Liver (tissue), 9 donors: Measurements from ENCODE around the gene OTOG. TPM values are rescaled to one million over a fixed set of nuclear protein-coding genes. Genes with fewer than 3 reads are reported as not detected.

ENCODE experiments used
- DNase-seq: peaks from one replicate; pipeline ENCODE4 v3.0.0-alpha.2; 2017; ENCODE audit warnings: low spot score
- H3K27ac ChIP-seq, 2 donors: one replicate each; pipeline ENCODE4 v1.7.0; 2013; ENCODE audit warnings: inconsistent platforms in 2 of 2, low read length in 2 of 2, control low read depth in 1 of 2, low read depth in 1 of 2, mild to moderate bottlenecking in 1 of 2
- H3K27me3 ChIP-seq, 4 donors: one replicate each; pipeline versions ENCODE4 v1.6.1 to v1.7.0; 2013; ENCODE audit warnings: low read length in 3 of 4, inconsistent platforms in 1 of 4, mild to moderate bottlenecking in 1 of 4, moderate library complexity in 1 of 4; ENCODE audit not compliant: control insufficient read depth in 4 of 4, insufficient read depth in 4 of 4
- H3K36me3 ChIP-seq, 4 donors: one replicate each; pipeline versions ENCODE4 v1.6.1 to v1.7.0; 2013; ENCODE audit warnings: low read length in 3 of 4, mild to moderate bottlenecking in 3 of 4, low read depth in 1 of 4, moderate library complexity in 1 of 4; ENCODE audit not compliant: control insufficient read depth in 4 of 4, insufficient read depth in 3 of 4
- H3K4me1 ChIP-seq, 4 donors: one replicate each; pipeline versions ENCODE4 v1.6.1 to v1.7.0; 2013; ENCODE audit warnings: low read length in 3 of 4, mild to moderate bottlenecking in 3 of 4, moderate library complexity in 1 of 4; ENCODE audit not compliant: control insufficient read depth in 4 of 4, insufficient read depth in 4 of 4
- H3K4me3 ChIP-seq, 3 donors: one replicate each; pipeline versions ENCODE4 v1.6.1 to v1.7.0; 2013; ENCODE audit warnings: low read length in 3 of 3, control low read depth in 1 of 3, low read depth in 1 of 3, mild to moderate bottlenecking in 1 of 3
- H3K9ac ChIP-seq, 2 donors: one replicate each; pipeline ENCODE4 v1.7.0; 2013; ENCODE audit warnings: low read length in 2 of 2, mild to moderate bottlenecking in 2 of 2, moderate library complexity in 2 of 2, control low read depth in 1 of 2, low read depth in 1 of 2
- H3K9me3 ChIP-seq, 4 donors: one replicate each; pipeline versions ENCODE4 v1.6.1 to v1.7.0; 2013; ENCODE audit warnings: low read length in 3 of 4; ENCODE audit not compliant: control insufficient read depth in 4 of 4
- EGR1 ChIP-seq, 2 donors: IDR thresholded peaks; 2 replicates each; pipeline ENCODE4 v1.6.1; 2016 to 2018; ENCODE audit warnings: antibody characterized with exemption in 2 of 2, low read depth in 2 of 2
- FOXA2 ChIP-seq: IDR thresholded peaks from 2 replicates; pipeline ENCODE4 v1.6.1; 2016; ENCODE audit warnings: antibody characterized with exemption
- GABPA ChIP-seq, 2 donors: IDR thresholded peaks in 1 of 2; conservative IDR thresholded peaks in 1 of 2; 2 replicates each; pipeline ENCODE4 v1.6.1; 2016; ENCODE audit warnings: antibody characterized with exemption in 2 of 2, mild to moderate bottlenecking in 1 of 2, moderate library complexity in 1 of 2
- HNF4A ChIP-seq, 2 donors: conservative IDR thresholded peaks; 2 replicates each; pipeline ENCODE4 v1.6.1; 2016; ENCODE audit warnings: antibody characterized with exemption in 2 of 2, mild to moderate bottlenecking in 2 of 2
- HNF4G ChIP-seq: IDR thresholded peaks from 2 replicates; pipeline ENCODE4 v1.6.1; 2016; ENCODE audit warnings: antibody characterized with exemption
- JUND ChIP-seq, 2 donors: IDR thresholded peaks; 2 replicates each; pipeline ENCODE4 v1.6.1; 2016; ENCODE audit warnings: antibody characterized with exemption in 2 of 2
- MAX ChIP-seq: IDR thresholded peaks from 2 replicates; pipeline ENCODE4 v1.6.1; 2016; ENCODE audit warnings: antibody characterized with exemption
- NR2F2 ChIP-seq: IDR thresholded peaks from 2 replicates; pipeline ENCODE4 v1.6.1; 2016; ENCODE audit warnings: antibody characterized with exemption
- RAD21 ChIP-seq, 2 donors: IDR thresholded peaks; 2 replicates each; pipeline ENCODE4 v1.6.1; 2016; ENCODE audit warnings: antibody characterized with exemption in 2 of 2, mild to moderate bottlenecking in 2 of 2
- REST ChIP-seq: IDR thresholded peaks from 2 replicates; pipeline ENCODE4 v1.6.1; 2016; ENCODE audit warnings: antibody characterized with exemption, mild to moderate bottlenecking
- RXRA ChIP-seq, 2 donors: IDR thresholded peaks; 2 replicates each; pipeline ENCODE4 v1.6.1; 2017 to 2018; ENCODE audit warnings: antibody characterized with exemption in 2 of 2, mild to moderate bottlenecking in 1 of 2
- SP1 ChIP-seq: IDR thresholded peaks from 2 replicates; pipeline ENCODE4 v1.6.1; 2018; ENCODE audit warnings: antibody characterized with exemption, mild to moderate bottlenecking
- TAF1 ChIP-seq: conservative IDR thresholded peaks from 2 replicates; pipeline ENCODE4 v1.6.1; 2016; ENCODE audit warnings: antibody characterized with exemption, mild to moderate bottlenecking
- YY1 ChIP-seq: IDR thresholded peaks from 2 replicates; pipeline ENCODE4 v1.6.1; 2016; ENCODE audit warnings: antibody characterized with exemption, mild to moderate bottlenecking
- ZBTB33 ChIP-seq: IDR thresholded peaks from 2 replicates; pipeline ENCODE4 v1.6.1; 2016; ENCODE audit warnings: antibody characterized with exemption
- WGBS: extraction: QIAGEN DNeasy Blood & Tissue Kit; methylation state at CpG from one replicate; pipeline ENCODE4 v1.1.7; 2013; 5-methylcytosine and 5-hydroxymethylcytosine counted together
- polyA plus RNA-seq, 2 donors: library from polyadenylated mRNA; stranded (reverse) in 1 of 2; unstranded in 1 of 2; fragments of 200-250 nt in 1 of 2; fragments of >200 nt in 1 of 2; fragmentation: Nextera tagmentation in 1 of 2; extraction: Ambion mirVana in 1 of 2; gene quantifications; one replicate each; pipeline versions ENCODE4 v1.2.1 to v1.2.3, GENCODE V29; 2013 to 2015
- total RNA-seq, 2 donors: library from RNA; depleted of rRNA; stranded (reverse); fragments of >200 nt; gene quantifications; one replicate each; pipeline ENCODE4 v1.2.3, GENCODE V29; 2014
- donor health status: healthy.
- donor health status: healthy.
- donor health status: healthy.
- donor health status: healthy.
- donor health status: healthy.

OTOG gene
- total and polyA plus RNA-seq, 4 donors = not detected

- WGBS = 69% methylated on average over 1 of the region's 1 CpG
- H3K36me3 ChIP-seq = no peaks in the 10 kb centered on the region
- H3K27ac ChIP-seq = no peak overlapping the region
- no peaks in the 10 kb centered on the region for H3K9me3 ChIP-seq
- no peak for DNase-seq
- no peaks in the 10 kb centered on the region for H3K27me3 ChIP-seq
- H3K4me1 ChIP-seq = no peaks in the 10 kb centered on the region
- H3K9ac ChIP-seq = no peak overlapping the region
- no peak for TF ChIP-seq TAF1
- no peak for TF ChIP-seq EGR1 (IDR thresholded peaks at IDR 0.05; ENCODE audit: low read depth in 2 of 2)
- TF ChIP-seq ZBTB33 = no peak
- TF ChIP-seq REST = no peak
- no peak for TF ChIP-seq RAD21 (IDR thresholded peaks at IDR 0.05)
- TF ChIP-seq HNF4A (conservative IDR thresholded peaks at IDR 0.05) = no peak
- no peak overlapping the region for H3K4me3 ChIP-seq
Measured at GRCh38 chr11:17580271-17580670, 33.2 kb downstream of the OTOG start.

GRCh38 chr11:17581036-17581731, 34.1 kb downstream of the OTOG start:
- H3K36me3 ChIP-seq = no peaks in the 10 kb centered on the region
- H3K9ac ChIP-seq = no peak overlapping the region
- no peak overlapping the region for H3K4me3 ChIP-seq
- DNase-seq = no peak
- H3K27me3 ChIP-seq = no peaks in the 10 kb centered on the region
- TF ChIP-seq MAX (no peak), EGR1 (IDR thresholded peaks at IDR 0.05; ENCODE audit: low read depth in 2 of 2) (no peak), REST (no peak), HNF4G (no peak), HNF4A (conservative IDR thresholded peaks at IDR 0.05) (no peak), ZBTB33 (no peak), RXRA (IDR thresholded peaks at IDR 0.05) (no peak), RAD21 (IDR thresholded peaks at IDR 0.05) (no peak), GABPA (IDR thresholded peaks at IDR 0.05 in 1 of 2, conservative IDR thresholded peaks at IDR 0.05 in 1 of 2) (no peak), JUND (IDR thresholded peaks at IDR 0.05) (no peak), FOXA2 (no peak), SP1 (no peak), NR2F2 (no peak), YY1 (no peak)
- 76% methylated on average over 6 of the region's 6 CpGs for WGBS
- no peaks in the 10 kb centered on the region for H3K9me3 ChIP-seq
- no peak overlapping the region for H3K27ac ChIP-seq
- no peaks in the 10 kb centered on the region for H3K4me1 ChIP-seq
